GM21515 (cell line): Measurements from ENCODE around the gene DMBX1.

Experiments used
- ATAC-seq: cut with Tn5 transposase; IDR thresholded peaks from one replicate; pipeline ENCODE4 v1.9.1; 2021; ENCODE audit not compliant: unreplicated experiment

DMBX1 gene

GRCh38 chr1:46501528-46501927 lies 11.9 kb downstream of the DMBX1 start:
- ATAC-seq, result no peak

- no peak for ATAC-seq
Observed at GRCh38 chr1:46503421-46503820, 13.8 kb downstream of the DMBX1 start.

GRCh38 chr1:46506470-46507219 lies 17.0 kb downstream of the DMBX1 start:
- ATAC-seq, result no peak

GRCh38 chr1:46508757-46509156 lies 19.1 kb downstream of the DMBX1 start:
- no peak for ATAC-seq

- no peak for ATAC-seq
Observed at GRCh38 chr1:46510341-46510997, 20.8 kb downstream of the DMBX1 start.

- no peak for ATAC-seq
Observed at GRCh38 chr1:46510998-46511365, 21.3 kb downstream of the DMBX1 start.

- no peak for ATAC-seq
Observed at GRCh38 chr1:46512135-46512791, 22.6 kb downstream of the DMBX1 start.

GRCh38 chr1:46512792-46513190 lies 23.2 kb downstream of the DMBX1 start:
- no peak for ATAC-seq

GRCh38 chr1:46513536-46513935 lies 23.9 kb downstream of the DMBX1 start:
- no peak for ATAC-seq

GRCh38 chr1:46515576-46515975 lies 25.9 kb downstream of the DMBX1 start:
- ATAC-seq, result no peak

- ATAC-seq, result no peak
Observed at GRCh38 chr1:46516200-46516950, 26.7 kb downstream of the DMBX1 start.

GRCh38 chr1:46517010-46517600 lies 27.5 kb downstream of the DMBX1 start:
- no peak for ATAC-seq

- no peak for ATAC-seq
Observed at GRCh38 chr1:46517932-46518498, 28.4 kb downstream of the DMBX1 start.

- no peak for ATAC-seq
Observed at GRCh38 chr1:46519209-46519608, 29.6 kb downstream of the DMBX1 start.

GRCh38 chr1:46520063-46520911 lies 30.7 kb downstream of the DMBX1 start:
- ATAC-seq, result no peak

GRCh38 chr1:46521414-46521813 lies 31.8 kb downstream of the DMBX1 start:
- no peak for ATAC-seq

GRCh38 chr1:46522184-46522968 lies 32.7 kb downstream of the DMBX1 start:
- no peak for ATAC-seq

- ATAC-seq, result no peak
Observed at GRCh38 chr1:46522969-46523320, 33.3 kb downstream of the DMBX1 start.
